GM23338 (cell line): ENCODE measurements around the gene PPP6R3. TPM values are rescaled to one million over a fixed set of nuclear protein-coding genes. Genes with fewer than 3 reads are reported as not detected.

Source experiments
- ATAC-seq: fragments of 200-7000 bp; cut with Tn5 transposase; 3 replicates; pipeline ENCODE4 v1.9.1; 2020
- DNase-seq: peaks from one replicate; pipeline ENCODE4 v3.0.0-alpha.2; 2015; ENCODE audit warnings: low spot score
- H2AFZ ChIP-seq: fragments of 200-600 bp; sonication (generic); 2 replicates; pipeline ENCODE4 v1.8.0; 2016; ENCODE audit warnings: antibody characterized with exemption, mild to moderate bottlenecking, moderate library complexity
- H3F3A ChIP-seq: fragments of 200-600 bp; sonication (generic); replicated peaks from 2 replicates; pipeline ENCODE4 v1.8.0; 2017; ENCODE audit warnings: antibody characterized with exemption, mixed run types, low read depth
- H3K27ac ChIP-seq: fragments of 200-600 bp; sonication (generic); 2 replicates; pipeline ENCODE4 v1.6.1; 2016; ENCODE audit warnings: low read depth
- H3K27me3 ChIP-seq: fragments of 200-600 bp; sonication (generic); 2 replicates; pipeline ENCODE4 v1.8.0; 2016; ENCODE audit warnings: mild to moderate bottlenecking, mixed run types, moderate library complexity; ENCODE audit not compliant: insufficient read depth
- H3K36me3 ChIP-seq: fragments of 200-600 bp; sonication (generic); 2 replicates; pipeline ENCODE4 v1.8.0; 2016; ENCODE audit warnings: mild to moderate bottlenecking; ENCODE audit not compliant: insufficient read depth
- H3K4me1 ChIP-seq: fragments of 200-600 bp; sonication (generic); 2 replicates; pipeline ENCODE4 v1.8.0; 2016; ENCODE audit warnings: mild to moderate bottlenecking, moderate library complexity; ENCODE audit not compliant: insufficient read depth
- H3K4me2 ChIP-seq: fragments of 200-600 bp; sonication (generic); 2 replicates; pipeline ENCODE4 v1.7.1; 2017; ENCODE audit warnings: mixed run types
- H3K4me3 ChIP-seq: fragments of 200-600 bp; sonication (generic); 2 replicates; pipeline ENCODE4 v1.6.1; 2016; ENCODE audit warnings: mixed run types
- H3K79me2 ChIP-seq: fragments of 200-600 bp; sonication (generic); replicated peaks from 2 replicates; pipeline ENCODE4 v1.8.0; 2017; ENCODE audit warnings: mild to moderate bottlenecking; ENCODE audit not compliant: insufficient read depth
- H3K9me2 ChIP-seq: fragments of 200-600 bp; sonication (generic); 2 replicates; pipeline ENCODE4 v1.8.0; 2017; ENCODE audit not compliant: insufficient read depth
- H4K20me1 ChIP-seq: fragments of 200-600 bp; sonication (generic); replicated peaks from 2 replicates; pipeline ENCODE4 v1.8.0; 2017; ENCODE audit warnings: mild to moderate bottlenecking; ENCODE audit not compliant: insufficient read depth
- H3K27ac Mint-ChIP-seq: 2 replicates; pipeline ENCODE4 v1.8.0; 2020; ENCODE audit warnings: inconsistent platforms, mild to moderate bottlenecking, moderate library complexity, mixed read lengths
- H3K27me3 Mint-ChIP-seq: 3 replicates; pipeline ENCODE4 v1.8.0; 2022; ENCODE audit warnings: low read depth, mild to moderate bottlenecking, moderate library complexity, mixed read lengths, inconsistent platforms; ENCODE audit not compliant: insufficient read depth, poor library complexity
- H3K36me3 Mint-ChIP-seq: 3 replicates; pipeline ENCODE4 v1.8.0; 2021; ENCODE audit warnings: low read depth, mild to moderate bottlenecking, inconsistent platforms, moderate library complexity, mixed read lengths
- H3K4me1 Mint-ChIP-seq: 3 replicates; pipeline ENCODE4 v1.8.0; 2020; ENCODE audit warnings: mild to moderate bottlenecking, inconsistent platforms, mixed read lengths
- H3K4me3 Mint-ChIP-seq: 3 replicates; pipeline ENCODE4 v1.8.0; 2021; ENCODE audit warnings: moderate library complexity, mild to moderate bottlenecking, inconsistent platforms, mixed read lengths
- H3K9me3 Mint-ChIP-seq: 3 replicates; pipeline ENCODE4 v1.8.0; 2020; ENCODE audit warnings: moderate library complexity, mild to moderate bottlenecking, inconsistent platforms, mixed read lengths
- CREB1 ChIP-seq: fragments of 250-450 bp; sonication (Bioruptor Pico); IDR thresholded peaks from 2 replicates; pipeline ENCODE4 v1.5.0; 2020; ENCODE audit warnings: low read depth, mild to moderate bottlenecking, moderate library complexity
- CTCF ChIP-seq, 2 experiments: fragments of 200-600 bp in 1 of 2; sonication (generic) in 1 of 2; conservative IDR thresholded peaks; 2 replicates each; pipeline versions ENCODE4 v1.5.1 to v1.6.1; 2016 to 2017; ENCODE audit warnings: antibody characterized with exemption in 2 of 2, low read depth in 2 of 2, mild to moderate bottlenecking in 2 of 2, moderate library complexity in 1 of 2
- ETS1 ChIP-seq: IDR thresholded peaks from 2 replicates; pipeline ENCODE4 v1.6.1; 2016; ENCODE audit warnings: antibody characterized with exemption
- EZH2 ChIP-seq: fragments of 200-600 bp; sonication (generic); IDR thresholded peaks from one replicate; pipeline ENCODE4 v1.8.0; 2017; ENCODE audit warnings: antibody characterized with exemption, mild to moderate bottlenecking, low read depth; ENCODE audit not compliant: unreplicated experiment
- EZH2phosphoT487 ChIP-seq: fragments of 200-600 bp; sonication (generic); IDR thresholded peaks from one replicate; pipeline ENCODE4 v1.8.1; 2018; ENCODE audit warnings: antibody characterized with exemption; ENCODE audit not compliant: unreplicated experiment
- JUNB ChIP-seq: IDR thresholded peaks from one replicate; pipeline ENCODE4 v1.6.1; 2016; ENCODE audit warnings: antibody characterized with exemption; ENCODE audit not compliant: unreplicated experiment
- NANOG ChIP-seq: IDR thresholded peaks from 2 replicates; pipeline ENCODE4 v1.6.1; 2016; ENCODE audit warnings: antibody characterized with exemption, borderline replicate concordance
- POLR2AphosphoS5 ChIP-seq: IDR thresholded peaks from 2 replicates; pipeline ENCODE4 v1.6.1; 2016; ENCODE audit warnings: antibody characterized with exemption, low read depth
- REST ChIP-seq: IDR thresholded peaks from one replicate; pipeline ENCODE4 v1.6.1; 2018; ENCODE audit warnings: antibody characterized with exemption; ENCODE audit not compliant: unreplicated experiment
- STAT1 ChIP-seq: IDR thresholded peaks from one replicate; pipeline ENCODE4 v1.6.1; 2016; ENCODE audit warnings: antibody characterized with exemption; ENCODE audit not compliant: unreplicated experiment
- ZNF114 ChIP-seq: fragments of 250-450 bp; sonication (Bioruptor Pico); IDR thresholded peaks from 2 replicates; pipeline ENCODE4 v1.5.0; 2020; ENCODE audit warnings: mild to moderate bottlenecking, moderate library complexity
- ZNF331 ChIP-seq: fragments of 250-450 bp; sonication (Bioruptor Pico); IDR thresholded peaks from 2 replicates; pipeline ENCODE4 v1.5.0; 2020; ENCODE audit warnings: low read depth, mild to moderate bottlenecking, moderate library complexity
- ZNF462 ChIP-seq: fragments of 250-450 bp; sonication (Bioruptor Pico); IDR thresholded peaks from 2 replicates; pipeline ENCODE4 v1.5.0; 2020; ENCODE audit warnings: mild to moderate bottlenecking, moderate library complexity
- polyA plus RNA-seq: library from polyadenylated mRNA; unstranded; fragments of >200 nt; fragmentation: Nextera tagmentation; extraction: Ambion mirVana; gene quantifications from 2 replicates; pipeline ENCODE4 v1.2.1, GENCODE V29; 2016
- total RNA-seq: library from RNA; depleted of rRNA; stranded (reverse); fragments of >200 nt; shearing (Covaris generic); gene quantifications from 2 replicates; pipeline ENCODE4 v1.2.3, GENCODE V29; 2014

The PPP6R3 gene
- total and polyA plus RNA-seq, 2 experiments from 2014 or later, result 170 to 268 TPM

- Mint-ChIP-seq H3K9me3 (peaks cover 17% of the 10 kb centered on the region), H3K27ac (no peak overlapping the region), H3K4me1 (no peaks in the 10 kb centered on the region; the same call in 2 of the 3 replicates), H3K27me3 (peaks cover 10% of the 10 kb centered on the region), H3K4me3 (no peak overlapping the region), H3K36me3 (peaks cover 6% of the 10 kb centered on the region; the same call in 1 of the 3 replicates)
- H3K4me3 ChIP-seq, result no peak overlapping the region
- H2AFZ ChIP-seq, result no peak overlapping the region
- H3K36me3 ChIP-seq, result no peaks in the 10 kb centered on the region
- no peak overlapping the region for H3K27ac ChIP-seq
- H3K79me2 ChIP-seq, result no peaks in the 10 kb centered on the region
- TF ChIP-seq CREB1 (no peak), JUNB (no peak), NANOG (no peak), POLR2AphosphoS5 (no peak), ETS1 (no peak), REST (no peak), CTCF (conservative IDR thresholded peaks at IDR 0.05; ENCODE audit: low read depth in 2 of 2) (no peak), ZNF331 (CRISPR knock-in tag) (no peak), EZH2 (no peak), EZH2phosphoT487 (no peak), STAT1 (no peak), ZNF114 (no peak), ZNF462 (CRISPR knock-in tag) (no peak)
- no peak overlapping the region for H3K4me2 ChIP-seq
- H3K4me1 ChIP-seq, result no peaks in the 10 kb centered on the region; the same call in 1 of the 2 replicates
- no peak for DNase-seq
- no peaks in the 10 kb centered on the region for H3K9me2 ChIP-seq
- no peak for ATAC-seq
- no peaks in the 10 kb centered on the region for H3K27me3 ChIP-seq
- H3F3A ChIP-seq, result peaks cover 5% of the 10 kb centered on the region; the same call in 1 of the 2 replicates
- no peaks in the 10 kb centered on the region for H4K20me1 ChIP-seq
Measured at GRCh38 chr11:68654978-68655377, 194.4 kb downstream of the PPP6R3 start.
